Panc1 (cell line): ENCODE results near the gene TMEM218. TPM values are rescaled to one million over a fixed set of nuclear protein-coding genes. Genes with fewer than 3 reads are reported as not detected.

ENCODE experiments used
- ATAC-seq: fragments of 200-7000 bp; cut with Tn5 transposase; 2 replicates; pipeline ENCODE4 v1.9.1; 2020; ENCODE audit warnings: mild to moderate bottlenecking, moderate library complexity
- BruUV-seq: library from RNA; stranded (reverse); fragments of 400-500 nt; replicated peaks from 2 replicates; lab custom pipeline; 2021; lab: Mats Ljungman, UMichigan
- CTCF ChIA-PET: fragments of 300-600 bp; sonication (Branson Sonifier 250); formaldehyde crosslinking; loops from one replicate; lab custom pipeline; 2022; ENCODE audit warnings: antibody characterized with exemption; lab: Charles Lee
- POLR2A ChIA-PET: fragments of 300-600 bp; sonication (Branson Sonifier 250); formaldehyde crosslinking; loops from one replicate; lab custom pipeline; 2022; ENCODE audit warnings: antibody characterized with exemption; lab: Charles Lee
- DNase-seq: peaks from one replicate; pipeline ENCODE4 v3.0.0-alpha.2; 2010; ENCODE audit warnings: low read depth, low spot score
- H3K27ac ChIP-seq: 2 replicates; pipeline ENCODE4 v1.5.1; 2011; ENCODE audit warnings: mild to moderate bottlenecking, low read length, inconsistent platforms
- H3K27me3 ChIP-seq: fragments of 200-500 bp; sonication (Bioruptor generic); 2 replicates; pipeline ENCODE4 v1.6.0; 2014; ENCODE audit warnings: low read length, inconsistent platforms; ENCODE audit not compliant: control insufficient read depth, insufficient read depth
- H3K36me3 ChIP-seq: fragments of 200-500 bp; sonication (Bioruptor generic); 2 replicates; pipeline ENCODE4 v1.5.1; 2014; ENCODE audit warnings: inconsistent platforms, mild to moderate bottlenecking, low read length, moderate library complexity; ENCODE audit not compliant: control insufficient read depth, insufficient read depth
- H3K4me1 ChIP-seq: 2 replicates; pipeline ENCODE4 v1.5.1; 2011; ENCODE audit warnings: inconsistent platforms, mild to moderate bottlenecking, low read length, moderate library complexity; ENCODE audit not compliant: control insufficient read depth, insufficient read depth
- H3K4me3 ChIP-seq, 2 experiments: 2 replicates each; pipeline ENCODE4 v1.5.1; 2011 to 2012; ENCODE audit warnings: low read depth in 2 of 2, low read length in 2 of 2, mild to moderate bottlenecking in 2 of 2, inconsistent platforms in 1 of 2, moderate library complexity in 1 of 2
- H3K9me3 ChIP-seq: fragments of 200-500 bp; sonication (Bioruptor generic); 2 replicates; pipeline ENCODE4 v1.5.1; 2014; ENCODE audit warnings: low read depth, mild to moderate bottlenecking, inconsistent platforms, low read length, moderate library complexity; ENCODE audit not compliant: control insufficient read depth, insufficient read depth
- CTCF ChIP-seq: fragments of 450-650 bp; IDR thresholded peaks from 2 replicates; pipeline ENCODE4 v1.5.1; 2017; ENCODE audit warnings: mild to moderate bottlenecking
- POLR2AphosphoS5 ChIP-seq: IDR thresholded peaks from 2 replicates; pipeline ENCODE4 v1.6.1; 2012; ENCODE audit warnings: mild to moderate bottlenecking, low read depth, low read length, moderate library complexity
- SIN3A ChIP-seq: IDR thresholded peaks from 2 replicates; pipeline ENCODE4 v1.6.1; 2012; ENCODE audit warnings: low read depth, mild to moderate bottlenecking, low read length, moderate library complexity, borderline replicate concordance; ENCODE audit not compliant: insufficient read depth
- TCF7L2 ChIP-seq: IDR thresholded peaks from 2 replicates; pipeline ENCODE4 v1.6.1; 2011; ENCODE audit warnings: mild to moderate bottlenecking, low read depth, low read length, inconsistent platforms
- in situ Hi-C: cut with HindIII; loops from 2 replicates; pipeline ENCODE4 v1.10.0; 2016; ENCODE audit warnings: low sequenced_read_pairs, low pct_unique_long_range_greater_than_20kb
- intact Hi-C: fragments of 100-400 bp; cut with micrococcal nuclease; formaldehyde crosslinking; loops from one replicate; pipeline ENCODE4 v1.10.0; 2022; ENCODE audit not compliant: unreplicated experiment
- total RNA-seq: library from RNA; stranded (reverse); gene quantifications from one replicate; pipeline ENCODE4 v1.2.1, GENCODE V29; 2021; ENCODE audit not compliant: unreplicated experiment
- TF ChIP-seq, protein P1 (sequence below), 2 experiments: IDR thresholded peaks; 2 replicates each; pipeline ENCODE4 v1.6.1; 2011 to 2012; ENCODE audit warnings: low read depth in 2 of 2, control low read depth in 1 of 2, low read length in 1 of 2, mild to moderate bottlenecking in 1 of 2, moderate library complexity in 1 of 2; ENCODE audit not compliant: insufficient read depth in 1 of 2

The TMEM218 gene
- total RNA-seq, 1 experiment from 2014 or later = 26.8 TPM

DNA sequence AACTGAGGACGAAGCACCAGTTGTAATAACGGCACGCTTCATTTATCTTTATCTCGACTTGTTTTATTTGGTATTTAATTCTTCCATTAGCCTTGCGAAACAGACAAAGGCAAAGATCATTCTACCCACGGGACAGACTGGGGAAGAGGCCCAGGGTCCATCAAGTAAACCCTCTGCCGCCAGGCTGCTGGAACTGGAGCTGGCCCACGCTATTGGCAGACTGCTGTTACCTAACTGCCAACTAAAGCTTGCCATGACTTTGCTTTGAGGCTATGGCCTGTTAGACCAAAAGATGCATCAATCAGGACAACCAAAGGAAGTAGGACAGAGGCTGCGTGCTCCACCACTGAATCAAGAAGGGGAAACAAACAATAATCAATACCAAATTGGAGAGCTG, 780 bp upstream of the TMEM218 start:
- TF ChIP-seq, protein P1, sequence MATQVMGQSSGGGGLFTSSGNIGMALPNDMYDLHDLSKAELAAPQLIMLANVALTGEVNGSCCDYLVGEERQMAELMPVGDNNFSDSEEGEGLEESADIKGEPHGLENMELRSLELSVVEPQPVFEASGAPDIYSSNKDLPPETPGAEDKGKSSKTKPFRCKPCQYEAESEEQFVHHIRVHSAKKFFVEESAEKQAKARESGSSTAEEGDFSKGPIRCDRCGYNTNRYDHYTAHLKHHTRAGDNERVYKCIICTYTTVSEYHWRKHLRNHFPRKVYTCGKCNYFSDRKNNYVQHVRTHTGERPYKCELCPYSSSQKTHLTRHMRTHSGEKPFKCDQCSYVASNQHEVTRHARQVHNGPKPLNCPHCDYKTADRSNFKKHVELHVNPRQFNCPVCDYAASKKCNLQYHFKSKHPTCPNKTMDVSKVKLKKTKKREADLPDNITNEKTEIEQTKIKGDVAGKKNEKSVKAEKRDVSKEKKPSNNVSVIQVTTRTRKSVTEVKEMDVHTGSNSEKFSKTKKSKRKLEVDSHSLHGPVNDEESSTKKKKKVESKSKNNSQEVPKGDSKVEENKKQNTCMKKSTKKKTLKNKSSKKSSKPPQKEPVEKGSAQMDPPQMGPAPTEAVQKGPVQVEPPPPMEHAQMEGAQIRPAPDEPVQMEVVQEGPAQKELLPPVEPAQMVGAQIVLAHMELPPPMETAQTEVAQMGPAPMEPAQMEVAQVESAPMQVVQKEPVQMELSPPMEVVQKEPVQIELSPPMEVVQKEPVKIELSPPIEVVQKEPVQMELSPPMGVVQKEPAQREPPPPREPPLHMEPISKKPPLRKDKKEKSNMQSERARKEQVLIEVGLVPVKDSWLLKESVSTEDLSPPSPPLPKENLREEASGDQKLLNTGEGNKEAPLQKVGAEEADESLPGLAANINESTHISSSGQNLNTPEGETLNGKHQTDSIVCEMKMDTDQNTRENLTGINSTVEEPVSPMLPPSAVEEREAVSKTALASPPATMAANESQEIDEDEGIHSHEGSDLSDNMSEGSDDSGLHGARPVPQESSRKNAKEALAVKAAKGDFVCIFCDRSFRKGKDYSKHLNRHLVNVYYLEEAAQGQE (IDR thresholded peaks at IDR 0.05; ENCODE audit: insufficient read depth in 1 of 2, low read depth in 2 of 2, low read length in 1 of 2) = no peak
- TF ChIP-seq POLR2AphosphoS5 (no peak), SIN3A (no peak), TCF7L2 (no peak), CTCF (no peak)
- Histone ChIP-seq H3K4me1 (peaks cover 7% of the 10 kb centered on the region; the same call in 1 of the 2 replicates), H3K36me3 (no peaks in the 10 kb centered on the region), H3K27ac (peak overlapping the region; percentile 84), H3K9me3 (peaks cover 11% of the 10 kb centered on the region; the same call in 1 of the 2 replicates), H3K27me3 (peaks cover 14% of the 10 kb centered on the region), H3K4me3 (peak overlapping the region; percentile 89 to 97)
- CTCF ChIA-PET = interaction anchor here (1.1 to 1.5 kb wide), 3 partner anchors 12 to 30 kb away, joined by 3 to 7 read pairs (median 6); no protein-coding TSS in a partner anchor
- DNase-seq = no peak
- no TSS peak for BruUV-seq
- in situ Hi-C loops = no loop called here
- POLR2A ChIA-PET = no interaction called here
- ATAC-seq = no peak
- intact Hi-C loops = no loop called here

GRCh38 chr11:125111001-125111342, 454 bp downstream of the TMEM218 start:
- TF ChIP-seq, protein P1 (IDR thresholded peaks at IDR 0.05; ENCODE audit: insufficient read depth in 1 of 2, low read depth in 2 of 2, low read length in 1 of 2) = no peak
- no peak for TF ChIP-seq TCF7L2
- no peak for TF ChIP-seq POLR2AphosphoS5
- no peak for TF ChIP-seq SIN3A
- TF ChIP-seq CTCF = no peak
- Histone ChIP-seq H3K36me3 (no peaks in the 10 kb centered on the region), H3K4me1 (peaks cover 7% of the 10 kb centered on the region; the same call in 1 of the 2 replicates), H3K27ac (peak overlapping the region; percentile 96), H3K9me3 (peaks cover 11% of the 10 kb centered on the region; the same call in 1 of the 2 replicates), H3K4me3 (peak overlapping the region; percentile 89 to 97), H3K27me3 (peaks cover 2% of the 10 kb centered on the region; the same call in 1 of the 2 replicates)
- DNase-seq (no peak), ATAC-seq (peak; percentile 23)
- intact Hi-C loops (no loop called here), in situ Hi-C loops (no loop called here)
- ChIA-PET POLR2A (no interaction called here), CTCF (interaction anchor here (0.9 to 1.2 kb wide), 3 partner anchors 20 to 312 kb away, joined by 3 to 6 read pairs (median 3); no protein-coding TSS in a partner anchor)
- BruUV-seq = TSS peak; percentile 80
